CD4-positive, alpha-beta memory T cell (primary cell): ENCODE data around the gene CEACAM16. TPM values are rescaled to one million over a fixed set of nuclear protein-coding genes. Genes with fewer than 3 reads are reported as not detected.

ENCODE experiments used
- CTCF ChIA-PET: fragments of 350-600 bp; sonication (Branson Sonifier 250); formaldehyde crosslinking; loops from one replicate; lab custom pipeline; 2021; ENCODE audit warnings: inconsistent platforms; ENCODE audit not compliant: partially characterized antibody; lab: Charles Lee
- POLR2A ChIA-PET: fragments of 350-600 bp; sonication (Branson Sonifier 250); formaldehyde crosslinking; loops from one replicate; lab custom pipeline; 2021; ENCODE audit not compliant: partially characterized antibody; lab: Charles Lee
- DNase-seq, 5 donors: peaks; one replicate each; pipeline versions ENCODE4 v3.0.0 to v3.0.0-alpha.2; 2020 to 2022; ENCODE audit warnings: mixed read lengths in 1 of 5
- H3K27ac ChIP-seq: one replicate; pipeline ENCODE4 v1.7.0; 2013; ENCODE audit warnings: low read depth, low read length
- H3K27me3 ChIP-seq: 2 replicates; pipeline ENCODE4 v1.7.0; 2013; ENCODE audit warnings: mild to moderate bottlenecking, low read length, moderate library complexity; ENCODE audit not compliant: insufficient read depth
- H3K36me3 ChIP-seq: 2 replicates; pipeline ENCODE4 v1.7.0; 2013; ENCODE audit warnings: mild to moderate bottlenecking, low read length, moderate library complexity; ENCODE audit not compliant: insufficient read depth
- H3K4me1 ChIP-seq: 2 replicates; pipeline ENCODE4 v1.7.0; 2013; ENCODE audit warnings: mild to moderate bottlenecking, low read length, moderate library complexity; ENCODE audit not compliant: insufficient read depth
- H3K4me3 ChIP-seq, 2 donors: one replicate each; pipeline ENCODE4 v1.7.0; 2013; ENCODE audit warnings: low read length in 2 of 2, mild to moderate bottlenecking in 1 of 2
- H3K9me3 ChIP-seq, 2 donors: one replicate each; pipeline ENCODE4 v1.7.0; 2013; ENCODE audit warnings: low read length in 2 of 2, control low read depth in 1 of 2; ENCODE audit not compliant: control insufficient read depth in 1 of 2
- H3K27ac Mint-ChIP-seq, 7 donors: one replicate each; pipeline ENCODE4 v1.8.0; 2020 to 2021; ENCODE audit warnings: mixed read lengths in 7 of 7, mild to moderate bottlenecking in 6 of 7, inconsistent platforms in 3 of 7, moderate library complexity in 3 of 7
- H3K27me3 Mint-ChIP-seq, 2 donors: one replicate each; pipeline ENCODE4 v1.8.0; 2020 to 2021; ENCODE audit warnings: mixed read lengths in 2 of 2
- H3K36me3 Mint-ChIP-seq, 2 donors: one replicate each; pipeline ENCODE4 v1.8.0; 2020 to 2021; ENCODE audit warnings: mixed read lengths in 2 of 2, inconsistent platforms in 1 of 2, mild to moderate bottlenecking in 1 of 2
- H3K4me1 Mint-ChIP-seq, 4 donors: one replicate each; pipeline ENCODE4 v1.8.0; 2020 to 2021; ENCODE audit warnings: mixed read lengths in 4 of 4, mild to moderate bottlenecking in 1 of 4
- H3K4me3 Mint-ChIP-seq, 8 donors: one replicate each; pipeline ENCODE4 v1.8.0; 2020 to 2021; ENCODE audit warnings: mixed read lengths in 8 of 8, mild to moderate bottlenecking in 7 of 8, moderate library complexity in 6 of 8, inconsistent platforms in 3 of 8
- H3K9me3 Mint-ChIP-seq, 8 donors: one replicate each; pipeline ENCODE4 v1.8.0; 2020 to 2021; ENCODE audit warnings: mixed read lengths in 8 of 8, mild to moderate bottlenecking in 5 of 8, inconsistent platforms in 3 of 8, moderate library complexity in 1 of 8
- intact Hi-C: fragments of 100-400 bp; cut with micrococcal nuclease; formaldehyde crosslinking; loops from one replicate; pipeline ENCODE4 v1.15.1; 2023
- polyA plus RNA-seq, 2 donors: library from polyadenylated mRNA; unstranded; fragments of 300-500 nt; fragmentation: Illumina TruSeq; gene quantifications; one replicate each; pipeline ENCODE4 v1.2.3, GENCODE V29; 2021
- total RNA-seq, 2 experiments: library from RNA; stranded (reverse); gene quantifications; one replicate each; pipeline ENCODE4 v1.2.3, GENCODE V29; 2021

Gene CEACAM16
- total and polyA plus RNA-seq, 4 experiments from 2014 or later: not detected

- Histone ChIP-seq H3K9me3 (no peaks in the 10 kb centered on the region), H3K36me3 (peaks cover 32% of the 10 kb centered on the region), H3K4me3 (no peak overlapping the region), H3K27me3 (no peaks in the 10 kb centered on the region), H3K4me1 (peaks cover 53% of the 10 kb centered on the region), H3K27ac (peak overlapping the region; percentile 95)
- no peaks in the 10 kb centered on the region for H3K27me3 Mint-ChIP-seq
- peak overlapping the region; percentile 66 to 98 (median 84) for H3K27ac Mint-ChIP-seq
- no peaks in the 10 kb centered on the region for H3K9me3 Mint-ChIP-seq
- ChIA-PET CTCF (no interaction called here), POLR2A (interaction anchor here (2.5 kb wide), 1 partner anchor 32 kb away, joined by 6 read pairs; no protein-coding TSS in a partner anchor)
- H3K36me3 Mint-ChIP-seq: peaks cover 25 to 54% of the 10 kb centered on the region in 2 donors
- peak overlapping the region in 5 of 8 donors; percentile 5 to 60 (median 20) for H3K4me3 Mint-ChIP-seq
- DNase-seq: peak in 1 of 5 donors; percentile 16
- intact Hi-C loops: no loop called here
- peaks cover 29 to 71% (median 46%) of the 10 kb centered on the region in 4 donors for H3K4me1 Mint-ChIP-seq
These were observed 57.2 kb downstream of the CEACAM16 start for GRCh38 chr19:44756089-44756562.

DNA sequence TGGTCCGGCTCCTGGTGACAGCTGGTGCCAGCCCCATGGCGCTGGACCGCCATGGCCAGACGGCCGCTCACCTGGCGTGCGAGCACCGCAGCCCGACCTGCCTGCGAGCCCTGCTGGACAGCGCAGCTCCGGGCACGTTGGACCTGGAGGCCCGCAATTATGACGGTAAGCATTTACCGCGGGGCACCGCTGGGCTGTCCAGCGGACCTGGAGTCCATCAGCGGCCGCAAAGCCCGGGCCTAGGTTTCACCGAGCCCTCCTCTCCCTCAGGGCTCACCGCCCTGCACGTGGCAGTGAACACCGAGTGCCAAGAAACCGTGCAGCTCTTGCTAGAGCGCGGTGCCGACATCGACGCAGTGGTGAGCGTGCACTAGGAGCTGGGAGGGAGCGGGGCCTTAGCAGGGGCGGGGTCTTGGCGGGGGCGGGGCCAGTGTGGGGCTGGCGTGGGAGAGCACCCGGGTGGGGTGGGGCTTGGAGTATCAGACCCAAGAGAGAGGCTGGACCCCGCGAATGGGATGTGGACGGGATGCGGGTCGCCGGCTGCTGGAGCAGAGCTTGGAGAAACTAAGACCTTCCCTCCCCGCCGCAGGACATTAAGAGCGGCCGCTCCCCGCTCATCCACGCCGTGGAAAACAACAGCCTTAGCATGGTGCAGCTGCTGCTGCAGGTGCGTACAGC is 58.2 kb downstream of the CEACAM16 start:
- Mint-ChIP-seq H3K36me3 (peaks cover 23 to 46% of the 10 kb centered on the region in 2 donors), H3K4me3 (no peak overlapping the region), H3K27me3 (no peaks in the 10 kb centered on the region), H3K9me3 (no peaks in the 10 kb centered on the region), H3K4me1 (peaks cover 26 to 62% (median 38%) of the 10 kb centered on the region in 4 donors), H3K27ac (peak overlapping the region in 1 of 7 donors; percentile 81)
- Histone ChIP-seq H3K27ac (peak overlapping the region; percentile 95), H3K9me3 (no peaks in the 10 kb centered on the region), H3K4me1 (peaks cover 43% of the 10 kb centered on the region), H3K27me3 (no peaks in the 10 kb centered on the region), H3K36me3 (peaks cover 32% of the 10 kb centered on the region), H3K4me3 (no peak overlapping the region)
- intact Hi-C loops: no loop called here
- POLR2A ChIA-PET: no interaction called here
- peak in 1 of 5 donors; percentile 28 for DNase-seq
- CTCF ChIA-PET: interaction anchor here (1.3 kb wide), 1 partner anchor 34 kb away, joined by 5 read pairs; no protein-coding TSS in a partner anchor

GRCh38 chr19:44757735-44758505 is 59.0 kb downstream of the CEACAM16 start:
- Mint-ChIP-seq H3K4me1 (peaks cover 19 to 58% (median 34%) of the 10 kb centered on the region in 4 donors), H3K27ac (peak overlapping the region; percentile 29 to 84 (median 62)), H3K36me3 (peaks cover 18 to 38% of the 10 kb centered on the region in 2 donors), H3K9me3 (no peaks in the 10 kb centered on the region), H3K27me3 (no peaks in the 10 kb centered on the region), H3K4me3 (peak overlapping the region in 2 of 8 donors; percentile 15)
- Histone ChIP-seq H3K4me1 (peaks cover 35% of the 10 kb centered on the region), H3K27me3 (no peaks in the 10 kb centered on the region), H3K36me3 (peaks cover 32% of the 10 kb centered on the region), H3K9me3 (no peaks in the 10 kb centered on the region), H3K4me3 (no peak overlapping the region), H3K27ac (peak overlapping the region; percentile 9)
- peak in 1 of 5 donors; percentile 25 for DNase-seq
- intact Hi-C loops: no loop called here
- ChIA-PET CTCF (interaction anchor here (1.3 kb wide), 1 partner anchor 34 kb away, joined by 5 read pairs; no protein-coding TSS in a partner anchor), POLR2A (no interaction called here)

- Histone ChIP-seq H3K4me3 (no peak overlapping the region), H3K27ac (peak overlapping the region; percentile 9), H3K27me3 (no peaks in the 10 kb centered on the region), H3K4me1 (peaks cover 34% of the 10 kb centered on the region), H3K36me3 (peaks cover 32% of the 10 kb centered on the region), H3K9me3 (no peaks in the 10 kb centered on the region)
- no peaks in the 10 kb centered on the region for H3K9me3 Mint-ChIP-seq
- peak overlapping the region in 6 of 7 donors; percentile 23 to 84 (median 51) for H3K27ac Mint-ChIP-seq
- H3K4me1 Mint-ChIP-seq: peaks cover 21 to 55% (median 37%) of the 10 kb centered on the region in 4 donors
- DNase-seq: no peak
- H3K36me3 Mint-ChIP-seq: peaks cover 18 to 34% of the 10 kb centered on the region in 2 donors
- POLR2A ChIA-PET: no interaction called here
- intact Hi-C loops: no loop called here
- CTCF ChIA-PET: no interaction called here
- peak overlapping the region in 1 of 8 donors; percentile 15 for H3K4me3 Mint-ChIP-seq
- no peaks in the 10 kb centered on the region for H3K27me3 Mint-ChIP-seq
These were observed 59.6 kb downstream of the CEACAM16 start for GRCh38 chr19:44758596-44758995.

GRCh38 chr19:44759083-44759804 is 60.3 kb downstream of the CEACAM16 start:
- H3K27ac Mint-ChIP-seq: peak overlapping the region; percentile 46 to 89 (median 84)
- Histone ChIP-seq H3K9me3 (no peaks in the 10 kb centered on the region), H3K4me1 (peaks cover 35% of the 10 kb centered on the region), H3K36me3 (peaks cover 32% of the 10 kb centered on the region), H3K27ac (no peak overlapping the region), H3K4me3 (no peak overlapping the region), H3K27me3 (no peaks in the 10 kb centered on the region)
- H3K9me3 Mint-ChIP-seq: no peaks in the 10 kb centered on the region
- H3K4me1 Mint-ChIP-seq: peaks cover 23 to 55% (median 38%) of the 10 kb centered on the region in 4 donors
- intact Hi-C loops: no loop called here
- ChIA-PET CTCF (no interaction called here), POLR2A (interaction anchor here (1.0 kb wide), 1 partner anchor 35 kb away, joined by 3 read pairs; no protein-coding TSS in a partner anchor)
- H3K4me3 Mint-ChIP-seq: no peak overlapping the region
- H3K36me3 Mint-ChIP-seq: peaks cover 18 to 30% of the 10 kb centered on the region in 2 donors
- DNase-seq: peak in 1 of 5 donors; percentile 8
- no peaks in the 10 kb centered on the region for H3K27me3 Mint-ChIP-seq
